Uterus (tissue), 4 donors: ENCODE results near the gene ARHGAP15. TPM values are rescaled to one million over a fixed set of nuclear protein-coding genes. Genes with fewer than 3 reads are reported as not detected.

ENCODE experiments used
- DNase-seq, 2 donors: peaks; one replicate each; pipeline ENCODE4 v3.0.0-alpha.2; 2019 to 2020
- H3K27ac ChIP-seq, 2 donors: fragments of 200-600 bp; sonication (generic); 1 replicate in 1 of 2; 2 replicates in 1 of 2; pipeline ENCODE4 v1.5.1; 2016 to 2018
- H3K27me3 ChIP-seq, 2 donors: fragments of 200-600 bp; sonication (generic); one replicate each; pipeline ENCODE4 v1.5.1; 2018 to 2019; ENCODE audit warnings: control low read depth in 1 of 2
- H3K36me3 ChIP-seq, 2 donors: fragments of 200-600 bp; sonication (generic); one replicate each; pipeline ENCODE4 v1.5.1; 2019; ENCODE audit warnings: control low read depth in 1 of 2
- H3K4me1 ChIP-seq, 2 donors: fragments of 200-600 bp; sonication (generic); one replicate each; pipeline ENCODE4 v1.5.1; 2018 to 2019; ENCODE audit warnings: control low read depth in 1 of 2
- H3K4me3 ChIP-seq, 2 donors: fragments of 200-600 bp; sonication (generic); 1 replicate in 1 of 2; 2 replicates in 1 of 2; pipeline ENCODE4 v1.5.1; 2018 to 2019; ENCODE audit warnings: mild to moderate bottlenecking in 1 of 2
- H3K9me3 ChIP-seq, 2 donors: fragments of 200-600 bp; sonication (generic); one replicate each; pipeline ENCODE4 v1.5.1; 2019; ENCODE audit warnings: control low read depth in 1 of 2
- POLR2A ChIP-seq, 2 donors: fragments of 450-650 bp; IDR thresholded peaks; one replicate each; pipeline ENCODE4 v1.6.1; 2016; ENCODE audit warnings: antibody characterized with exemption in 2 of 2, mild to moderate bottlenecking in 1 of 2, moderate library complexity in 1 of 2
- intact Hi-C: fragments of 100-400 bp; cut with DNase I; formaldehyde crosslinking; loops from one replicate; pipeline ENCODE4 v1.15.1; 2023; ENCODE audit warnings: low total_unique reads
- total RNA-seq, 4 donors: library from RNA; depleted of rRNA in 3 of 4; stranded (reverse); fragments of >200 nt in 3 of 4; gene quantifications; one replicate each; pipeline versions ENCODE4 v1.1.0 to v1.2.4, GENCODE V29; 2014 to 2023
- TF ChIP-seq, protein P1 (sequence below), 4 experiments: fragments of 200-600 bp in 2 of 4; fragments of 450-650 bp in 2 of 4; sonication (generic) in 2 of 4; IDR thresholded peaks; one replicate each; pipeline ENCODE4 v1.5.1; 2016 to 2019; ENCODE audit warnings: antibody characterized with exemption in 4 of 4, mild to moderate bottlenecking in 2 of 4, moderate library complexity in 1 of 4
- donor health status: DM: yes; HTN: yes; CAD: no.

The ARHGAP15 gene
- total RNA-seq, 4 donors from 2014 or later = 0.88 to 28.4 (median 6.6) TPM

DNA sequence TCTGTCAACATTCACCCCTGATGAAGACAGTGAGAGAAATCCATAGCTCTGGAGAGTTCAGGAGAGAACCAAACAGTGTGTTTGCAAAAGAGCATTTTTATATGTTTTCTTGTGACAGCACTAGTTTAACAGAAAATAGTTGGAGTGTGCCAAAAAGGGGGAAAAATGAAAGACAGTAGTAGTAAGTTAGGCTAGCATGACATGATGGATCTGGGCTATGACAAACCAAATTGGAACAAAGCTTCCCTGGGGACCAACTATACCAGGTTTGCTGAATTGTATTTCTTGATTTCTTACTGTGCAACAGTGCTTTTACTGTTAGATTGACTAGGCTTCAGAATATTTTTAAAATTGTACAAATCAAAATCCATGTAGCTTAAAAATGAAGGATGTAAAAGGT is 159.8 kb downstream of the ARHGAP15 start:
- no peak overlapping the region for H3K27ac ChIP-seq
- no peaks in the 10 kb centered on the region for H3K36me3 ChIP-seq

DNA sequence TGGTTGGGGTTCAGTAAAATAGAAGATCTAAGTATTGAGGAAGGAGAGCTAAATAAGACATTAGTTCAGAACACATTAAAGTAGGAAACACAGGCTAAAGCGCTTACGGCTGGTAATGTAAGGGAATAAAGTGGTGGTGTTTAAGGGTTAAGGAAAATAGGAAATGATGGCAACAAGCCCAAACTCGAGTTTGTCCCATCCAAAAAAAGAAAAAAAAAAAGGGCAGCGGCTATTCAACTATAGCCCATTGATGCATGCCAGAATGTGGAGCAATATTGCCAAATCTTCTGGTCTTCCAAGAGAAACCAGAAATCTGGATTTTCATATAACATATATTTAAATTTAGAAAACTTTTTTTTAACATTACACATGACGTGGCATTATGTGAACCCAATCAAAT is 161.0 kb downstream of the ARHGAP15 start:
- no peaks in the 10 kb centered on the region for H3K9me3 ChIP-seq
- no peak overlapping the region for H3K4me3 ChIP-seq
- DNase-seq = no peak
- no peaks in the 10 kb centered on the region for H3K4me1 ChIP-seq
- intact Hi-C loops = no loop called here
- no peaks in the 10 kb centered on the region for H3K27me3 ChIP-seq
- H3K36me3 ChIP-seq = no peaks in the 10 kb centered on the region
- no peak for TF ChIP-seq POLR2A (IDR thresholded peaks at IDR 0.05)
- TF ChIP-seq, protein P1, sequence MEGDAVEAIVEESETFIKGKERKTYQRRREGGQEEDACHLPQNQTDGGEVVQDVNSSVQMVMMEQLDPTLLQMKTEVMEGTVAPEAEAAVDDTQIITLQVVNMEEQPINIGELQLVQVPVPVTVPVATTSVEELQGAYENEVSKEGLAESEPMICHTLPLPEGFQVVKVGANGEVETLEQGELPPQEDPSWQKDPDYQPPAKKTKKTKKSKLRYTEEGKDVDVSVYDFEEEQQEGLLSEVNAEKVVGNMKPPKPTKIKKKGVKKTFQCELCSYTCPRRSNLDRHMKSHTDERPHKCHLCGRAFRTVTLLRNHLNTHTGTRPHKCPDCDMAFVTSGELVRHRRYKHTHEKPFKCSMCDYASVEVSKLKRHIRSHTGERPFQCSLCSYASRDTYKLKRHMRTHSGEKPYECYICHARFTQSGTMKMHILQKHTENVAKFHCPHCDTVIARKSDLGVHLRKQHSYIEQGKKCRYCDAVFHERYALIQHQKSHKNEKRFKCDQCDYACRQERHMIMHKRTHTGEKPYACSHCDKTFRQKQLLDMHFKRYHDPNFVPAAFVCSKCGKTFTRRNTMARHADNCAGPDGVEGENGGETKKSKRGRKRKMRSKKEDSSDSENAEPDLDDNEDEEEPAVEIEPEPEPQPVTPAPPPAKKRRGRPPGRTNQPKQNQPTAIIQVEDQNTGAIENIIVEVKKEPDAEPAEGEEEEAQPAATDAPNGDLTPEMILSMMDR (IDR thresholded peaks at IDR 0.05) = no peak
- no peak overlapping the region for H3K27ac ChIP-seq

More for the DNA sequence above, 159.8 kb downstream of the ARHGAP15 start:
- no peak for TF ChIP-seq POLR2A (IDR thresholded peaks at IDR 0.05)
- TF ChIP-seq, protein P1 (IDR thresholded peaks at IDR 0.05) = no peak
- Histone ChIP-seq H3K9me3 (no peaks in the 10 kb centered on the region), H3K4me1 (no peaks in the 10 kb centered on the region), H3K27me3 (no peaks in the 10 kb centered on the region), H3K4me3 (no peak overlapping the region)
- no peak for DNase-seq
- intact Hi-C loops = no loop called here

DNA sequence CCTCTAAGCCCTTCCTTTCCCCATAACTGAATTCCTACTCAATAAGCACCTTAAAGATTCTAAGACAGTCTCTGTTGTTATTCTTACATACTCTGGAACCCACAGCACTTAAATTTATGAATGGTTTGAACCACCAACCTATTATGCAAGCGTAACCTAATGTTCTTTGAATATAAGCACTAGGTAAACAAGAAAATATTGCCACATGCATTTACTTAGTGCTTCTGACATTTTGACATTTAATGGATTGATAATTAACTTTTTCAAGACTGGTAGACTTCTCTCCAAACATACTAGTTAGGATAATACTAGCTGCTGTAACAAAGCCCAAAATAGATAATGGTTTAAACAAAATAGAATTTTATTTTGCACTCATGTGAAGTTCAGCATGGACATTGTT is 164.8 kb downstream of the ARHGAP15 start:
- no peak for DNase-seq
- H3K36me3 ChIP-seq = no peaks in the 10 kb centered on the region
- TF ChIP-seq, protein P1 (IDR thresholded peaks at IDR 0.05) = no peak
- TF ChIP-seq POLR2A (IDR thresholded peaks at IDR 0.05) = no peak
- no peaks in the 10 kb centered on the region for H3K4me1 ChIP-seq
- no peak overlapping the region for H3K4me3 ChIP-seq
- H3K9me3 ChIP-seq = no peaks in the 10 kb centered on the region
- no peak overlapping the region for H3K27ac ChIP-seq
- H3K27me3 ChIP-seq = no peaks in the 10 kb centered on the region
- intact Hi-C loops = no loop called here

DNA sequence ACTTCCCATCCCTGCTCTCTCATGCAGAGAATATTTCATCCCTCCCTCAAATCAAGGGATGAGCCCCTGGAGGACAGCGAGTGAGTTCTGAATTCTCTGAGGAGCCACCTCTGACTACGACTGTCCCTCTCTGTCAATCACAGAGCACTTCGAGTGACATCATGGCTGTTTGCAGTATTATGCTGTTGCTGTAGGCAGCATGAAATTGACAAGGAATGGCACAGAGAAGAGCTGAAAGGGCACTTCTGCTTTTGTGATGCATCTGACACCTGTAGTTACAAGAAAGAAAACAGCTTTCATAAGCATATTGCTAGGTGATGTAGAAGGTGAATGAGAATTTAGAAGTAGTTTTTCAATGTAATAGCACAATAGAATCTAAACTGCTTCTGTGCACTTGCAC is 166.9 kb downstream of the ARHGAP15 start:
- H3K9me3 ChIP-seq = no peaks in the 10 kb centered on the region
- TF ChIP-seq, protein P1 (IDR thresholded peaks at IDR 0.05) = no peak
- no peak for TF ChIP-seq POLR2A (IDR thresholded peaks at IDR 0.05)
- no peak overlapping the region for H3K27ac ChIP-seq
- DNase-seq = no peak
- H3K27me3 ChIP-seq = no peaks in the 10 kb centered on the region
- H3K36me3 ChIP-seq = no peaks in the 10 kb centered on the region
- intact Hi-C loops = no loop called here
- H3K4me3 ChIP-seq = no peak overlapping the region
- H3K4me1 ChIP-seq = no peaks in the 10 kb centered on the region

DNA sequence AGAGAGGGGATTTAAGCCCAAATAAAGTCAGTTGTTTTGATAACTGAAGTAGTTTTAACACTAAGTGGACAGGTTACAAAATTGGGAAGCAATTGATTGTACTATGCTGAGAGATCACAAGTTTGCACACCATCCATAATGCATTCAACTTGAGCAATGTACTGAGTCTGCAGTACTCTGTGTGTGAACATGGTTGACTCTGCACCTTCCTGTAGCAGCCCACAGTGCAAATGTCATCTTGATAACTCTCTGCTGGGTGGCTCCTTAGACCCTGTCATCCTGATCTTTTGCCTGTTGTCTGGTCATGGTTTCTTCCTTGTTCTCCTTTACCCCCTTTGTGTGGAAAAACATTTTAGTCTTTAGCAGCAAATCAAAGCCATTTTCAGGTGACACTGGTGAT is 168.0 kb downstream of the ARHGAP15 start:
- Histone ChIP-seq H3K36me3 (no peaks in the 10 kb centered on the region), H3K27ac (no peak overlapping the region), H3K4me3 (no peak overlapping the region), H3K27me3 (no peaks in the 10 kb centered on the region), H3K4me1 (no peaks in the 10 kb centered on the region), H3K9me3 (no peaks in the 10 kb centered on the region)
- intact Hi-C loops = no loop called here
- TF ChIP-seq, protein P1 (IDR thresholded peaks at IDR 0.05) = no peak
- TF ChIP-seq POLR2A (IDR thresholded peaks at IDR 0.05) = no peak
- no peak for DNase-seq
